ENCODE measurements around the gene IL12RB2. TPM values are rescaled to one million over a fixed set of nuclear protein-coding genes. Genes with fewer than 3 reads are reported as not detected.

Gene IL12RB2
- total and polyA plus RNA-seq, 2 of the 13 experiments (the other 11 are each of a cell fraction or from before 2014, with no cell fraction given), result not detected

GRCh38 chr1:67429528-67430357, 122.1 kb downstream of the IL12RB2 start (continued):
- no peak for TF ChIP-seq SALL2 (CRISPR knock-in tag; IDR thresholded peaks at IDR 0.05)
- no peak for TF ChIP-seq PRDM10 (CRISPR knock-in tag; IDR thresholded peaks at IDR 0.05; ENCODE audit: low read depth)
- no peak for TF ChIP-seq ZBTB49 (CRISPR knock-in tag; IDR thresholded peaks at IDR 0.05; ENCODE audit: borderline replicate concordance)
- TF ChIP-seq FOXO1 (CRISPR knock-in tag; IDR thresholded peaks at IDR 0.05), result no peak
- no peak for TF ChIP-seq TBX2 (CRISPR knock-in tag; IDR thresholded peaks at IDR 0.05; ENCODE audit: borderline replicate concordance)
- TF ChIP-seq ZNF383 (CRISPR knock-in tag; IDR thresholded peaks at IDR 0.05; ENCODE audit: borderline replicate concordance), result no peak
- TF ChIP-seq SMAD3 (CRISPR knock-in tag; IDR thresholded peaks at IDR 0.05), result peak; percentile 86; the same call in 1 of the 2 replicates
- no peak for TF ChIP-seq ZBTB39 (CRISPR knock-in tag; IDR thresholded peaks at IDR 0.05)
- TF ChIP-seq ZNF18 (CRISPR knock-in tag; IDR thresholded peaks at IDR 0.05; ENCODE audit: insufficient replicate concordance), result no peak
- TF ChIP-seq ZNF740 (CRISPR knock-in tag; IDR thresholded peaks at IDR 0.05), result no peak
- no peak for TF ChIP-seq DRAP1 (CRISPR knock-in tag; IDR thresholded peaks at IDR 0.05)
- 0 out of 2 replicates have a peak, but pooled peaks have one; percentile 60 for TF ChIP-seq ARHGAP35 (CRISPR knock-in tag; IDR thresholded peaks at IDR 0.05; ENCODE audit: borderline replicate concordance)
- peak; percentile 65; the same call in 1 of the 2 replicates for TF ChIP-seq MTA1 (CRISPR knock-in tag; IDR thresholded peaks at IDR 0.05; ENCODE audit: borderline replicate concordance)
- no peak for TF ChIP-seq TFE3 (CRISPR knock-in tag; IDR thresholded peaks at IDR 0.05)
